Measurements from ENCODE around the gene PDE6C. TPM values are rescaled to one million over a fixed set of nuclear protein-coding genes. Genes with fewer than 3 reads are reported as not detected.
A peak's percentile ranks its signal among the peaks of the same experiment; 100 is the strongest.

Gene PDE6C
- total RNA-seq, 2 experiments from 2014 or later: 0.03 to 0.13 TPM

GRCh38 chr10:93630625-93631557, 18.6 kb downstream of the PDE6C start:
- TF ChIP-seq CTCF (conservative IDR thresholded peaks at IDR 0.05; ENCODE audit: low read length): no peak
- TF ChIP-seq EZH2phosphoT487 (IDR thresholded peaks at IDR 0.05; ENCODE audit: borderline replicate concordance, low read depth, low read length): no peak
- Histone ChIP-seq H3K4me1 (ENCODE audit: insufficient read depth, low read length, poor library complexity, severe bottlenecking) (peaks cover 33% of the 10 kb centered on the region), H3K79me2 (ENCODE audit: insufficient read depth, low read depth, low read length) (no peaks in the 10 kb centered on the region), H3K36me3 (ENCODE audit: insufficient read depth, low read length) (no peaks in the 10 kb centered on the region), H2AFZ (ENCODE audit: low read length) (peak overlapping the region; percentile 35; the same call in 1 of the 2 replicates), H3K9me2 (ENCODE audit: insufficient read depth, low read length) (no peaks in the 10 kb centered on the region), H3K9me3 (ENCODE audit: low read length) (no peaks in the 10 kb centered on the region), H3K4me3 (ENCODE audit: low read depth, low read length, poor library complexity, severe bottlenecking) (no peak overlapping the region), H3K27ac (ENCODE audit: low read depth, low read length, poor library complexity, severe bottlenecking) (no peak overlapping the region), H4K20me1 (ENCODE audit: insufficient read depth, low read length) (no peaks in the 10 kb centered on the region), H3K4me2 (ENCODE audit: low read length) (no peak overlapping the region)
- no TSS peak for BruUV-seq (replicated peaks)
- intact Hi-C loops (cut with micrococcal nuclease; ENCODE audit: unreplicated experiment): no loop called here
- ChIA-PET POLR2A (interaction anchor here (4.0 kb wide), 1 partner anchor 14 kb away, joined by 17 read pairs; no protein-coding TSS in a partner anchor), CTCF (ENCODE audit: unreplicated experiment) (interaction anchor here (0.5 kb wide), 1 partner anchor 485 kb away, joined by 3 read pairs; no protein-coding TSS in a partner anchor)
- no peak for DNase-seq (ENCODE audit: low spot score)

- no peaks in the 10 kb centered on the region for H3K9me2 ChIP-seq (ENCODE audit: insufficient read depth, low read length)
- H3K4me2 ChIP-seq (ENCODE audit: low read length): no peak overlapping the region
- peaks cover 4% of the 10 kb centered on the region for H3K4me1 ChIP-seq (ENCODE audit: insufficient read depth, low read length, poor library complexity, severe bottlenecking)
- CTCF ChIA-PET (ENCODE audit: unreplicated experiment): no interaction called here
- H3K27ac ChIP-seq (ENCODE audit: low read depth, low read length, poor library complexity, severe bottlenecking): no peak overlapping the region
- H3K36me3 ChIP-seq (ENCODE audit: insufficient read depth, low read length): no peaks in the 10 kb centered on the region
- no peak overlapping the region for H2AFZ ChIP-seq (ENCODE audit: low read length)
- POLR2A ChIA-PET: interaction anchor here (0.6 kb wide), 1 partner anchor 85 kb away, joined by 3 read pairs; no protein-coding TSS in a partner anchor
- H3K4me3 ChIP-seq (ENCODE audit: low read depth, low read length, poor library complexity, severe bottlenecking): no peak overlapping the region
- DNase-seq (ENCODE audit: low spot score): no peak
- TF ChIP-seq EZH2phosphoT487 (IDR thresholded peaks at IDR 0.05; ENCODE audit: borderline replicate concordance, low read depth, low read length) (no peak), CTCF (conservative IDR thresholded peaks at IDR 0.05; ENCODE audit: low read length) (no peak)
- BruUV-seq (replicated peaks): no TSS peak
- no peaks in the 10 kb centered on the region for H3K79me2 ChIP-seq (ENCODE audit: insufficient read depth, low read depth, low read length)
- no peaks in the 10 kb centered on the region for H4K20me1 ChIP-seq (ENCODE audit: insufficient read depth, low read length)
- intact Hi-C loops (cut with micrococcal nuclease; ENCODE audit: unreplicated experiment): no loop called here
- no peaks in the 10 kb centered on the region for H3K9me3 ChIP-seq (ENCODE audit: low read length)
These were observed 27.5 kb downstream of the PDE6C start for GRCh38 chr10:93639791-93640190.

GRCh38 chr10:93652857-93653256, 40.5 kb downstream of the PDE6C start:
- H2AFZ ChIP-seq (ENCODE audit: low read length): no peak overlapping the region
- no peak for TF ChIP-seq CTCF (conservative IDR thresholded peaks at IDR 0.05; ENCODE audit: low read length)
- no peak for TF ChIP-seq EZH2phosphoT487 (IDR thresholded peaks at IDR 0.05; ENCODE audit: borderline replicate concordance, low read depth, low read length)
- no peak overlapping the region for H3K4me2 ChIP-seq (ENCODE audit: low read length)
- no peaks in the 10 kb centered on the region for H3K4me1 ChIP-seq (ENCODE audit: insufficient read depth, low read length, poor library complexity, severe bottlenecking)
- BruUV-seq (replicated peaks): no TSS peak
- ChIA-PET CTCF (ENCODE audit: unreplicated experiment) (no interaction called here), POLR2A (no interaction called here)
- intact Hi-C loops (cut with micrococcal nuclease; ENCODE audit: unreplicated experiment): no loop called here
- no peaks in the 10 kb centered on the region for H3K9me2 ChIP-seq (ENCODE audit: insufficient read depth, low read length)
- H3K4me3 ChIP-seq (ENCODE audit: low read depth, low read length, poor library complexity, severe bottlenecking): no peak overlapping the region
- DNase-seq (ENCODE audit: low spot score): no peak
- H3K36me3 ChIP-seq (ENCODE audit: insufficient read depth, low read length): no peaks in the 10 kb centered on the region
- no peak overlapping the region for H3K27ac ChIP-seq (ENCODE audit: low read depth, low read length, poor library complexity, severe bottlenecking)
- no peaks in the 10 kb centered on the region for H4K20me1 ChIP-seq (ENCODE audit: insufficient read depth, low read length)
- H3K9me3 ChIP-seq (ENCODE audit: low read length): 0 out of 2 replicates have a peak, but pooled peaks cover 3% of the 10 kb centered on the region
- no peaks in the 10 kb centered on the region for H3K79me2 ChIP-seq (ENCODE audit: insufficient read depth, low read depth, low read length)
